HEK293 (cell line): ENCODE results near the gene PPP2R5E.
"Not testable (repeated sequence)": the region's sequence is repeated elsewhere in the genome, so short reads cannot be mapped to it uniquely, and the experiment has no call there.

Source experiments
- CTCF ChIA-PET: fragments of 350-600 bp; formaldehyde crosslinking; extraction: SDS; loops from one replicate; lab custom pipeline; 2021; ENCODE audit warnings: antibody characterized with exemption; lab: Yijun Ruan, JAX
- POLR2A ChIA-PET: fragments of 300-600 bp; formaldehyde crosslinking; extraction: SDS; loops from one replicate; lab custom pipeline; 2020; ENCODE audit warnings: antibody characterized with exemption, inconsistent platforms; lab: Yijun Ruan, JAX
- H3K27ac ChIP-seq: fragments of 200-500 bp; sonication (Bioruptor generic); 2 replicates; pipeline ENCODE4 v1.5.1; 2014; ENCODE audit warnings: low read depth, low read length, control low read depth, inconsistent platforms; ENCODE audit errors: extremely low read depth
- H3K36me3 ChIP-seq, 2 experiments: fragments of 200-500 bp in 1 of 2; sonication (Bioruptor generic) in 1 of 2; 1 replicate in 1 of 2; 2 replicates in 1 of 2; pipeline ENCODE4 v1.5.1; 2014 to 2017; ENCODE audit warnings: inconsistent platforms in 2 of 2, low read length in 2 of 2; ENCODE audit not compliant: control insufficient read depth in 2 of 2, insufficient read depth in 1 of 2
- H3K4me1 ChIP-seq: fragments of 200-500 bp; sonication (Bioruptor generic); 2 replicates; pipeline ENCODE4 v1.5.1; 2014; ENCODE audit warnings: mild to moderate bottlenecking, low read length, inconsistent platforms; ENCODE audit not compliant: control insufficient read depth, insufficient read depth
- H3K4me3 ChIP-seq: 2 replicates; pipeline ENCODE4 v1.5.1; 2011; ENCODE audit warnings: low read depth, mild to moderate bottlenecking, control low read depth, low read length, moderate library complexity
- H3K9me3 ChIP-seq: fragments of 200-500 bp; sonication (Bioruptor generic); 2 replicates; pipeline ENCODE4 v1.5.1; 2014; ENCODE audit warnings: low read depth, low read length, inconsistent platforms; ENCODE audit not compliant: control insufficient read depth, insufficient read depth
- GLIS1 ChIP-seq: fragments of 450-650 bp; formaldehyde crosslinking; IDR thresholded peaks from 2 replicates; pipeline ENCODE4 v1.5.1; 2016; ENCODE audit warnings: missing biosample characterization, missing genetic modification characterization
- HOXC10 ChIP-seq: sonication (generic); formaldehyde crosslinking; IDR thresholded peaks from 2 replicates; pipeline ENCODE4 v1.8.1; 2023; ENCODE audit warnings: mild to moderate bottlenecking, missing genetic modification reagents
- KLF8 ChIP-seq: fragments of 450-650 bp; formaldehyde crosslinking; IDR thresholded peaks from 2 replicates; pipeline ENCODE4 v1.5.1; 2016; ENCODE audit warnings: missing biosample characterization, missing genetic modification characterization
- MYNN ChIP-seq: fragments of 450-650 bp; formaldehyde crosslinking; IDR thresholded peaks from 2 replicates; pipeline ENCODE4 v1.5.1; 2016; ENCODE audit warnings: missing biosample characterization, missing genetic modification characterization, borderline replicate concordance
- MZF1 ChIP-seq: fragments of 450-650 bp; formaldehyde crosslinking; IDR thresholded peaks from 2 replicates; pipeline ENCODE4 v1.5.1; 2017; ENCODE audit warnings: missing biosample characterization, missing genetic modification characterization, borderline replicate concordance
- OSR2 ChIP-seq: fragments of 450-650 bp; formaldehyde crosslinking; IDR thresholded peaks from 2 replicates; pipeline ENCODE4 v1.5.1; 2016; ENCODE audit warnings: missing biosample characterization, missing genetic modification characterization
- ZIC2 ChIP-seq: fragments of 450-650 bp; formaldehyde crosslinking; IDR thresholded peaks from 2 replicates; pipeline ENCODE4 v1.5.1; 2016; ENCODE audit warnings: missing biosample characterization, missing genetic modification characterization
- ZNF184 ChIP-seq: fragments of 450-650 bp; IDR thresholded peaks from 2 replicates; pipeline ENCODE4 v1.5.1; 2018; ENCODE audit warnings: missing biosample characterization, mild to moderate bottlenecking, missing genetic modification characterization
- ZNF19 ChIP-seq: fragments of 450-650 bp; formaldehyde crosslinking; IDR thresholded peaks from 2 replicates; pipeline ENCODE4; 2016; ENCODE audit warnings: missing biosample characterization, missing genetic modification characterization, low read depth
- ZNF311 ChIP-seq: fragments of 450-650 bp; formaldehyde crosslinking; IDR thresholded peaks from 2 replicates; pipeline ENCODE4 v1.5.1; 2017; ENCODE audit warnings: missing biosample characterization, missing genetic modification characterization, borderline replicate concordance
- ZNF341 ChIP-seq: fragments of 450-650 bp; formaldehyde crosslinking; IDR thresholded peaks from 2 replicates; pipeline ENCODE4; 2016; ENCODE audit warnings: low read depth, missing biosample characterization, missing genetic modification characterization
- ZNF350 ChIP-seq: fragments of 450-650 bp; formaldehyde crosslinking; IDR thresholded peaks from 2 replicates; pipeline ENCODE4 v1.5.0; 2017; ENCODE audit warnings: missing biosample characterization, mild to moderate bottlenecking, missing genetic modification characterization
- ZNF404 ChIP-seq: fragments of 450-650 bp; formaldehyde crosslinking; IDR thresholded peaks from 2 replicates; pipeline ENCODE4 v1.5.1; 2017; ENCODE audit warnings: missing biosample characterization, missing genetic modification characterization
- ZNF423 ChIP-seq: fragments of 450-650 bp; formaldehyde crosslinking; IDR thresholded peaks from 2 replicates; pipeline ENCODE4 v1.5.1; 2016; ENCODE audit warnings: missing biosample characterization, missing genetic modification characterization
- ZNF426 ChIP-seq: fragments of 450-650 bp; formaldehyde crosslinking; IDR thresholded peaks from 2 replicates; pipeline ENCODE4 v1.5.1; 2017; ENCODE audit warnings: missing biosample characterization, missing genetic modification characterization, mild to moderate bottlenecking, inconsistent platforms, moderate library complexity
- ZNF510 ChIP-seq: fragments of 450-650 bp; formaldehyde crosslinking; IDR thresholded peaks from 2 replicates; pipeline ENCODE4 v1.5.1; 2018; ENCODE audit warnings: mild to moderate bottlenecking, missing genetic modification characterization, missing biosample characterization; ENCODE audit not compliant: insufficient replicate concordance
- ZNF626 ChIP-seq: fragments of 450-650 bp; sonication (Bioruptor Pico); formaldehyde crosslinking; IDR thresholded peaks from 2 replicates; pipeline ENCODE4 v1.5.1; 2018; ENCODE audit warnings: missing biosample characterization, missing genetic modification characterization, inconsistent platforms
- ZNF76 ChIP-seq: fragments of 450-650 bp; formaldehyde crosslinking; IDR thresholded peaks from 2 replicates; pipeline ENCODE4; 2016; ENCODE audit warnings: low read depth, missing biosample characterization, missing genetic modification characterization, borderline replicate concordance
- ZNF830 ChIP-seq: fragments of 450-650 bp; IDR thresholded peaks from 2 replicates; pipeline ENCODE4 v1.5.0; 2018; ENCODE audit warnings: missing biosample characterization, missing genetic modification characterization, low read depth, mild to moderate bottlenecking, moderate library complexity
- TF ChIP-seq, protein P1 (sequence below): fragments of 450-650 bp; formaldehyde crosslinking; IDR thresholded peaks from 2 replicates; pipeline ENCODE4 v1.5.1; 2017; ENCODE audit warnings: missing biosample characterization, missing genetic modification characterization
- TF ChIP-seq, protein P2 (sequence below): fragments of 450-650 bp; formaldehyde crosslinking; IDR thresholded peaks from 2 replicates; pipeline ENCODE4 v1.5.1; 2017; ENCODE audit warnings: missing biosample characterization, missing genetic modification characterization
- TF ChIP-seq, protein P3 (sequence below): fragments of 450-650 bp; formaldehyde crosslinking; IDR thresholded peaks from 2 replicates; pipeline ENCODE4 v1.5.1; 2016; ENCODE audit warnings: missing biosample characterization, missing genetic modification characterization, borderline replicate concordance

Gene PPP2R5E

DNA sequence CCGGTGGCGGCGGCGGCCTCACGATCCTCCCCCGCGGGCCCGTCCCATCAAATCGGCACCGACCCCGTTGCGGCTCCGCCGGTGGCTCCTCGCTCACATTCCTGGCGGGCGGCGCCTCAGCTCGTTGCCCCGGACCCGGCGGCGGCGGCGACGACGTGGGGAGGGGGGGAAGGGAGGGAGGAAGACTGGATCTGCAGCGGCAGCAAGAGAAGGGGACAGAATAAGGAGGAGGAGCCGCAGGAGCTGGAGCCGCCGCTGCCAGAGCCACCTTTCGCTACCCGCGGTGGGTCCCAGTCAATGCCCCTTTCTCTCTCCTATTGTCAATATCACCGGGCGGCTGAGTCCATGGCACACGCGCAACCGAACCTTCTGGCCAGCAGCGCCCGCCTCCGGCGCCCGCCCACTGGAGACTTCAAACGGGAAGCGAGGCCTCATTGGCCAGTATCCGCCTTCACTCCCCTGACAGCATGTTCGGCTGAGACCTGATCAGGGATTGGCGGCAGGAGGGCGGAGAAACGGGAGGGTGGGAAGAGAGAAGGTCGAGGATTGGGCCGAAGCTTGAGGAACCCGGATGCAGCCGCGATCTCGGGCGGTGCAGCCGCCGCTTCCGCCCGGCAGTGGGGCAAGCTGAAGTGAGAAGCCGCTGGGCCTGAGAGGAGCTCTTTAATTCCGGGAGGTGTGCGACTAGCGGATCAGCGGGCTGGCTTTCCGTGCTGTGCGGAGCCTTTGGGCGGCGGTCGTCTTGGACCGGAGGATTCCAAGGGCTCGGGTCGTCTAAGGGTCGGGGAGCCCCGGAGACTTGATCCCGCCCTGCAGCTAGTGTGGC lies at the start of gene PPP2R5E (continued):
- peak; percentile 60 for TF ChIP-seq KLF8 (tag by site-specific recombination)
- TF ChIP-seq OSR2 (tag by site-specific recombination), result no peak
- no peak for TF ChIP-seq ZNF830
- no peak for TF ChIP-seq ZNF350
- 0 out of 2 replicates have a peak, but pooled peaks have one; percentile 50 for TF ChIP-seq HOXC10 (CRISPR knock-in tag)
- no peak for TF ChIP-seq ZNF311
- TF ChIP-seq MZF1, result peak; percentile 52; the same call in 1 of the 2 replicates
- TF ChIP-seq, protein P1, sequence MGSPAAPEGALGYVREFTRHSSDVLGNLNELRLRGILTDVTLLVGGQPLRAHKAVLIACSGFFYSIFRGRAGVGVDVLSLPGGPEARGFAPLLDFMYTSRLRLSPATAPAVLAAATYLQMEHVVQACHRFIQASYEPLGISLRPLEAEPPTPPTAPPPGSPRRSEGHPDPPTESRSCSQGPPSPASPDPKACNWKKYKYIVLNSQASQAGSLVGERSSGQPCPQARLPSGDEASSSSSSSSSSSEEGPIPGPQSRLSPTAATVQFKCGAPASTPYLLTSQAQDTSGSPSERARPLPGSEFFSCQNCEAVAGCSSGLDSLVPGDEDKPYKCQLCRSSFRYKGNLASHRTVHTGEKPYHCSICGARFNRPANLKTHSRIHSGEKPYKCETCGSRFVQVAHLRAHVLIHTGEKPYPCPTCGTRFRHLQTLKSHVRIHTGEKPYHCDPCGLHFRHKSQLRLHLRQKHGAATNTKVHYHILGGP (tag by site-specific recombination), result no peak
- TF ChIP-seq, protein P2, sequence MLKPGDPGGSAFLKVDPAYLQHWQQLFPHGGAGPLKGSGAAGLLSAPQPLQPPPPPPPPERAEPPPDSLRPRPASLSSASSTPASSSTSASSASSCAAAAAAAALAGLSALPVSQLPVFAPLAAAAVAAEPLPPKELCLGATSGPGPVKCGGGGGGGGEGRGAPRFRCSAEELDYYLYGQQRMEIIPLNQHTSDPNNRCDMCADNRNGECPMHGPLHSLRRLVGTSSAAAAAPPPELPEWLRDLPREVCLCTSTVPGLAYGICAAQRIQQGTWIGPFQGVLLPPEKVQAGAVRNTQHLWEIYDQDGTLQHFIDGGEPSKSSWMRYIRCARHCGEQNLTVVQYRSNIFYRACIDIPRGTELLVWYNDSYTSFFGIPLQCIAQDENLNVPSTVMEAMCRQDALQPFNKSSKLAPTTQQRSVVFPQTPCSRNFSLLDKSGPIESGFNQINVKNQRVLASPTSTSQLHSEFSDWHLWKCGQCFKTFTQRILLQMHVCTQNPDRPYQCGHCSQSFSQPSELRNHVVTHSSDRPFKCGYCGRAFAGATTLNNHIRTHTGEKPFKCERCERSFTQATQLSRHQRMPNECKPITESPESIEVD, result no peak

DNA sequence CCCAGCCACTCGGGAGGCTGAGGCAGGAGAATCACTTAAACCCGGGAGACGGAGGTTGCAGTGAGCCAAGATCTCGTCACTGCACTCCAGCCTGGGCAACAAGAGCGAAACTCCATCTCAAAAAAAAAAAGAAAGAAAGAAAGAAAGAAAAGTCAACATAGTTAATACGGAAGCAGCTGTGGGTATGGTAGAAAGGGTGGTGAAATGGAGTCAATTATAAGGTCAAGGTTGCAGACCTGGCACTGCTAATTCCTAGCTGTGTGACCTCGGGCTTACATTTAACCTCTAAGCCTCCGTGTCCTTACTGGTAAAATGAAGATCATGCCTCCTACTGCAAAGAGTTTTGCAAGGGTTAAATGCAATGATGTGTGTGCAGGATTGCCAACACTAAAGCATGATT lies 39.9 kb upstream of the PPP2R5E start:
- H3K9me3 ChIP-seq, H3K4me3 ChIP-seq, H3K36me3 ChIP-seq, CTCF ChIA-PET, H3K4me1 ChIP-seq, H3K27ac ChIP-seq: not testable (repeated sequence)
- POLR2A ChIA-PET, result interaction anchor here (0.6 kb wide), 1 partner anchor 54 kb away, joined by 5 read pairs; no protein-coding TSS in a partner anchor

DNA sequence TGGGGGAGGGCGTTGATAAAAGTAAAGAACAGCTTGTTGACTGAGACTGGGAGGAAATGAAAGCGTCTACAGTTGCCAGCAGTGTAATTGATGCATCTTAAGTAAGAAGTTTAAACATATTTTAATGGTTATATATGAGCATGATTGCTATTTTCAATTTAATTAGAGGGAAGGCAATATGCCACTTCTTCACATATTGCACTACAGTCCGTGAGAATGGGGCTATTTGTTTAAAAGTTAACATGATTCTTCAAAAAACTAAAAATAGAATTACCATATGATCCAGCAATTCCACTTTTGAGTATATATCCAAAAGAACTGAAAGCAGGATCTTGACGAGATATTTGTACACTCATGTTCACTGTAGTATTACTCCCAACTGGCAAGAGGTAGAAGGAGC lies 38.3 kb upstream of the PPP2R5E start:
- Histone ChIP-seq H3K4me1 (no peaks in the 10 kb centered on the region), H3K36me3 (no peaks in the 10 kb centered on the region), H3K27ac (no peak overlapping the region), H3K4me3 (no peak overlapping the region), H3K9me3 (no peaks in the 10 kb centered on the region)
- no peak for TF ChIP-seq ZIC2 (tag by site-specific recombination)
- no peak for TF ChIP-seq ZNF830
- TF ChIP-seq ZNF626 (tag by site-specific recombination), result no peak
- TF ChIP-seq ZNF423, result no peak
- TF ChIP-seq ZNF19 (tag by site-specific recombination), result no peak
- no peak for TF ChIP-seq ZNF76
- TF ChIP-seq ZNF404 (tag by site-specific recombination), result no peak
- TF ChIP-seq MYNN (tag by site-specific recombination), result no peak
- TF ChIP-seq ZNF184, result no peak
- no peak for TF ChIP-seq ZNF510 (tag by site-specific recombination)
- TF ChIP-seq ZNF426 (tag by site-specific recombination), result no peak
- TF ChIP-seq GLIS1 (tag by site-specific recombination), result no peak
- TF ChIP-seq ZNF341, result no peak
- TF ChIP-seq, protein P3, sequence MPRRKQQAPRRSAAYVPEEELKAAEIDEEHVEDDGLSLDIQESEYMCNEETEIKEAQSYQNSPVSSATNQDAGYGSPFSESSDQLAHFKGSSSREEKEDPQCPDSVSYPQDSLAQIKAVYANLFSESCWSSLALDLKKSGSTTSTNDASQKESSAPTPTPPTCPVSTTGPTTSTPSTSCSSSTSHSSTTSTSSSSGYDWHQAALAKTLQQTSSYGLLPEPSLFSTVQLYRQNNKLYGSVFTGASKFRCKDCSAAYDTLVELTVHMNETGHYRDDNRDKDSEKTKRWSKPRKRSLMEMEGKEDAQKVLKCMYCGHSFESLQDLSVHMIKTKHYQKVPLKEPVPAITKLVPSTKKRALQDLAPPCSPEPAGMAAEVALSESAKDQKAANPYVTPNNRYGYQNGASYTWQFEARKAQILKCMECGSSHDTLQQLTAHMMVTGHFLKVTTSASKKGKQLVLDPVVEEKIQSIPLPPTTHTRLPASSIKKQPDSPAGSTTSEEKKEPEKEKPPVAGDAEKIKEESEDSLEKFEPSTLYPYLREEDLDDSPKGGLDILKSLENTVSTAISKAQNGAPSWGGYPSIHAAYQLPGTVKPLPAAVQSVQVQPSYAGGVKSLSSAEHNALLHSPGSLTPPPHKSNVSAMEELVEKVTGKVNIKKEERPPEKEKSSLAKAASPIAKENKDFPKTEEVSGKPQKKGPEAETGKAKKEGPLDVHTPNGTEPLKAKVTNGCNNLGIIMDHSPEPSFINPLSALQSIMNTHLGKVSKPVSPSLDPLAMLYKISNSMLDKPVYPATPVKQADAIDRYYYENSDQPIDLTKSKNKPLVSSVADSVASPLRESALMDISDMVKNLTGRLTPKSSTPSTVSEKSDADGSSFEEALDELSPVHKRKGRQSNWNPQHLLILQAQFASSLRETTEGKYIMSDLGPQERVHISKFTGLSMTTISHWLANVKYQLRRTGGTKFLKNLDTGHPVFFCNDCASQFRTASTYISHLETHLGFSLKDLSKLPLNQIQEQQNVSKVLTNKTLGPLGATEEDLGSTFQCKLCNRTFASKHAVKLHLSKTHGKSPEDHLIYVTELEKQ, result no peak
- CTCF ChIA-PET, result no interaction called here
- POLR2A ChIA-PET, result no interaction called here
